Activated CD4-positive, alpha-beta T cell treated with anti-CD3 and anti-CD28 coated beads, Interleukin-2, amount 50 U/mL, for 24 hours (primary cell): ENCODE data around the gene ELOVL7.
"Not testable (repeated sequence)": the region's sequence is repeated elsewhere in the genome, so short reads cannot be mapped to it uniquely, and the experiment has no call there.

Experiments used
- DNase-seq, 2 donors: peaks; one replicate each; pipeline ENCODE4 v3.0.0-alpha.2; 2020; ENCODE audit warnings: low read depth in 1 of 2, low spot score in 1 of 2

ELOVL7 gene

GRCh38 chr5:60795424-60795950, 48.6 kb downstream of the ELOVL7 start:
- not testable (repeated sequence) for DNase-seq

- DNase-seq, result no peak
Observed at GRCh38 chr5:60794691-60795090, 49.4 kb downstream of the ELOVL7 start.

- DNase-seq, result no peak
Observed at GRCh38 chr5:60792438-60792837, 51.6 kb downstream of the ELOVL7 start.

- DNase-seq, result no peak
Observed at GRCh38 chr5:60789551-60789950, 54.5 kb downstream of the ELOVL7 start.

DNA sequence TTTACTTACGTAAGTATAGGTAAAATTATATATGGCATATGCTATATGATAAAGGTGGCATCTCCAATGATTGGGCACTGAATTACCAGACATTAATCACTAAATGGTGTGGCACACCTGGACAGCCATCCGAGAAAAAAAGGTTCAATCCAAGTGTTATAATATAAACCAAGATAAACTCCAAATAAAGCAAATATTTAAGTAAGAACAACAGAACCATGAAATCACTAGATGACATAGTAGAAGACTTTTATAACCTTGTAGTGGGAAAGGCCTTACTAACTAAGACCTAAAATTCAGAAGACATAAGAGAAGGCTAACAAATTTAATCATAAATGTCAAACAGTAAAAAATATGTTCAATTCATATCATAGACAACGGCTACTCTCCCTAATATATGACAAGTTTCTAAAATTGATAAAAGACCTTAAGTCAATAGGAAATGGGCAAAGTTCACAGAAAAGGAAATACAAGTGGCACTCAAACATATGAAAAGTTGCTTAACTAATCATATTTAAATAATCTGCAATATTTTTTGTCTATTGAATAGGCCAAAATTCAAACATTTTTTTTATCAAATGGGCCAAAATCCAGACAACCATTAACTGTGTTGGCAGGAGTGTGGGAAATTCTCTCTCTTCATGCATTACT, 55.1 kb downstream of the ELOVL7 start:
- DNase-seq, result no peak

DNA sequence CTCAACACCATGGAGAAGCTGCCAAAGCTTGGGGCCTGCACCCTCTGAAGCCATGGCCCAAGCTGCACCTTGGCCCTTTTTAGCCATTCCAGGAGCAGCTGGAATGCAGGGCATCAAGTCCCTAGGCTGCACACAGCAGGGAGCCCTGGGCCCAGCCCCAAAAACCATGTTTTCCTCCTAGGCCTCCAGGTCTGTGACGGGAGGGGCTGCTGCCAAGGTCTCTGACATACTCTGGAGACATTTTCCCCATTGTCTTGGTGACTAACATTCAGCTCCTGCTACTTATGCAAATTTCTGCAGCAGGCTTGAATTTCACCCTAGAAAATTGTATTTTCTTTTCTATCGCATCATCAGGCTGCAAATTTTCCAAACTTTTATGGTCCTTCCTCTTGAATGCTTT, 64.6 kb downstream of the ELOVL7 start:
- no peak for DNase-seq

DNA sequence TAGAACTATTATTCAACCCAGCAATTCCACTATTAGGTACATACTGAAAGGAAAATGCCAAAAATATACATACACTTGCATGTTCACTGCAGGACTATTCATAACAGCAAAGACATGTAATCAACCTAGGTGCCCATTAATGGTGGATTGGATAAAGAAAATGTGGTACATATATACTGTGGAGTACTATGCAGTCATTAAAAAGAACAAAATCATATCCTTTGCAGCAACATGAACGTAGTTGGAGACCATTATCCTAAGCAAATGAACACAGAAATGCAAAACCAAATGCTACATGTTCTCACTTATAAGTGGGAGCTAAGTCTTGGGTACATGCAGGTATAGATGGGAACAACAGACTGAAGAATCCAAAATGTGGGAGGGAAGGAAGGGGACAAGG, 67.7 kb downstream of the ELOVL7 start:
- DNase-seq, result no peak

- DNase-seq, result no peak
Observed at GRCh38 chr5:60765019-60765709, 78.9 kb downstream of the ELOVL7 start.

DNA sequence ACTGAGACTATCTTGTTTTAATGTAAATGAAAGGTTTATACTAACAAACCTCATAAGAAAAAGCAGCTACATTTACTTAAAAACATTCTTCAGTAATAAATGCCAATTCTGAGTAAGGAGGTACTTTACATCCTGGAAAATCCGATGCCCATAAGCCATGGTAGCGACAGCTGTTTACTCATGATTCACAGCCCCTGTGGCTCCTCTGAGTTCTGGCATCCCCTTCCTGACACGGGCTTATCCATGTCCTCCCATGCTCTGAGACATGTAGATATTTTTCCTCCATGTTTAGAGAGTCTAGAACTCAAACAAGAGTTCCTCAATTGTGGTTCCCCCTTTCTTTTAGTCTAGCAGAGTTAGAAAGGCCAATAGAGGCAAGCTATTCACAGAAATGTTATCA, 81.0 kb downstream of the ELOVL7 start:
- no peak for DNase-seq

GRCh38 chr5:60754495-60754894, 89.6 kb downstream of the ELOVL7 start:
- no peak for DNase-seq

DNA sequence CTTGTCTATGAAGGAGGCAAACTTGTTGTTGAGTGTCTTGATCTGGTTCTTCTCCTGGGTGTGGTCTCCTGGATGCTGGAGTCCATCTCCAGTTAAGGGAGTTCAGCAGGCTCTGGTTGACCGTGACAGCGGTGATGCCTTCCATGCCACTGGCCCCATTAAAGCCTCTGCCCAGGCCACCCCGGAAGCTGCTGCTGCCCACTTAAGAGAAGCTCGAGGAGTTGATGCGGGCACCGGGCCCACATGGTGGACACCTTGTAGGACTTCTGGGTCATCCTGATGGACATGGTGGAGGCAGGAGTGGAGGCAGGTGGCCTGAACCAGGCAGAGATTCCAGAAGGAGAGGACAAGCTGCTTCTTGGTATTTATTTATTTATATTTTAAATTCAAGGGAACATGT, 99.4 kb downstream of the ELOVL7 start:
- no peak for DNase-seq

- DNase-seq, result no peak
Observed at GRCh38 chr5:60743511-60744314, 100.4 kb downstream of the ELOVL7 start.

DNA sequence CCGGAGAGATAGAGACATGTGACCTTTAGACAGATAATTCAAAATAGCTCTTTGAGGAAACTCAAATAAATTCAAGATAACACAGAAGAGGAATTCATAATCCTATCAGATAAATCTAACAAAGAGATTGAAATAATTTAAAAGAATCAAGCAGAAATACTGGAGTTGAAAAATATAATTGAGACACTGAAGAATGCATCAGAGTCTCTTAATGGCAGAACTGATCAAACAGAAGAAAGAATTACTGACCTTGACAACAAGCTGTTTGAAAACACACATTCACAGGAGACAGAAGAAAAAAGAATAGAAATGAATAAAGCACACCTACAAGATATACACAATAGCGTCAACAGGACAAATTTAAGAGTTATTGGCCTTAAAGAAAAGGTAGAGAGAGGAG, 103.7 kb downstream of the ELOVL7 start:
- DNase-seq, result no peak

- no peak for DNase-seq
Observed at GRCh38 chr5:60738933-60739332, 105.1 kb downstream of the ELOVL7 start.

- DNase-seq, result no peak
Observed at GRCh38 chr5:60738461-60738860, 105.6 kb downstream of the ELOVL7 start.

GRCh38 chr5:60730858-60731257, 113.2 kb downstream of the ELOVL7 start:
- not testable (repeated sequence) for DNase-seq

DNA sequence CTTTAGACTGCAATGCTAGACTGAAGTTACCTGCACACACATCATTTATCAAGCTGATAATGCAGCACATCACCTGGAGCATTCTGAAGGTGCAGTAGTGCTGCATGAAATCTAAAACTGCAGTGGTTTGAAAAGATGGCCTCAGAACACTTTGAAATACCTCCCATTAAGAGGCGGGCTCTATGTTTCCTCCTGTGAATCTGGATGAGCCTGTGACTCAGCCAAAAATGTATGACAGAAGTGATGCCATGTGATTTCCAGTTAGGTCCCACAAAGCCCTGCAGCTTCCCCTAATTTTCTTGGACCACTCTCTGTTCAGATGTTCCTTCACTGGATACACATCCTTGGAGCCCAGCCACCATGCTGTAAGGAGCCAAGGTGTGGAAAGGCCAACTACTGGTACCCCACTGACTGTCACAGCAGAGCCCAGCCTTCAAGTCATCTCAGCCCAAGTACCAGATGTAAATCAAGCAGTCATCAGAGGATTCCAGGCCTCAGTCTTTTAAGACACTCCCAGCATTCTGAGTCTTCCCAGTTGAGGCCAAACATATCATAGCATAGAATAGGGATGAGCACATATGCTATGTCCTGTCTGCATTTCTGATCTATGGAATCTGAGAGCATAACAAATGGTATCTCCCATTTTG, 116.9 kb downstream of the ELOVL7 start:
- no peak for DNase-seq

- DNase-seq, result no peak
Observed at GRCh38 chr5:60724126-60724525, 119.9 kb downstream of the ELOVL7 start.

DNA sequence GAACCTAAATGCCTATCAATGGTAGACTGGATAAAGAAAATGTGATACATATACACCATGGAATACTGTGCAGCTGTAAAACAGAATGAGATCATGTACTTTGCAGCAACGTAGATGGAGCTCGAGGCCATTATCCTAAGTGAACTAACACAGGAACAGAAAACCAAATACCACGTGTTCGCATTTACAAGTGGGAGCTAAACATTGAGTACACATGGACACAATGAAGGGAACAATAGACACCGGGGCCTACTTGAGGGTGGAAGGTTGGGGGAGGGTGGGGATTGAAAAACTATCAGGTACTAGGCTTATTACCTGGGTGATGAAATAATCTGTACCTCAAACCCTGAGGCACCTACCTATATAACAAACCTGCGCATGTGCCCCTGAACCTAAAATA, 121.7 kb downstream of the ELOVL7 start:
- no peak for DNase-seq

- DNase-seq, result no peak
Observed at GRCh38 chr5:60719329-60719728, 124.7 kb downstream of the ELOVL7 start.

DNA sequence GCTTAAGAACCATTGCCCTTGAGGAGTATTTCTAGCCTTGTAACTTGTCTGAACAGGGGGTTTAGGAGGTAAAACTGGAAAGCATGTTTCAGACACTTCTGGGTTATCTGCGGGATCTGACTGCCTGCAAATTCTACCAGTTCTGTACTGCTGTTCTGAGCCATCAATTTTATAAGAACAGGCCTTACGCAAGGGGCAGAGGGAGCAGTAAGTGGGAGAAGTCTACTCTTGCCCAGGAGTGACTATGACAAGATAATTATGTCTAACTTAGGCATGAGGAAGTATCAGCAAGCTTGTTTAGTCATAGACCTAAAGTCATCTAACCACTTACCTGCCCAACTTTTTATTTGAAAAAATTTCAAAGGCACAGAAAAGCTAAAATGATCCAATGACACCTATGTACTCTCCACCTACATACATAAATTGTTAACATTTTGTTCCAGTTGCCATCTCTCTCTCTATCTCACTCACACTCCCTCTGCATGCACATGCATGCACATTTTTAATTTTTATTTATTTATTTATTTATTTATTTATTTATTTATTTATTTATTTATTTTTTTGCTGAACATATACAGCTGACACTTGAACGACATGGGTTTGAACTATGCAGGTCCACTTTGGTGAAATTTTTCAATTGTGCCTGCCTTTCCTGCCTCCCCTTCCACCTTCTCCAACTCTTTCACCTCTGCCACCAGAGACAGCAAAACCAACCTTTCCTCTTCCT, 125.7 kb downstream of the ELOVL7 start:
- no peak for DNase-seq
